Activated naive CD4-positive, alpha-beta T cell treated with anti-CD3 and anti-CD28 coated beads, Interleukin-2, amount 50 U/mL, for 24 hours (primary cell): Measurements from ENCODE around the gene GRID2.
"Not testable (repeated sequence)": the region's sequence is repeated elsewhere in the genome, so short reads cannot be mapped to it uniquely, and the experiment has no call there.

Experiments
- H3K27ac Mint-ChIP-seq: one replicate; pipeline ENCODE4 v1.8.0; 2021; ENCODE audit warnings: mild to moderate bottlenecking, mixed read lengths
- H3K27me3 Mint-ChIP-seq: one replicate; pipeline ENCODE4 v1.8.0; 2021; ENCODE audit warnings: mixed read lengths
- H3K36me3 Mint-ChIP-seq: one replicate; pipeline ENCODE4 v1.8.0; 2021; ENCODE audit warnings: mixed read lengths
- H3K4me1 Mint-ChIP-seq: one replicate; pipeline ENCODE4 v1.8.0; 2021; ENCODE audit warnings: mixed read lengths
- H3K4me3 Mint-ChIP-seq: one replicate; pipeline ENCODE4 v1.8.0; 2021; ENCODE audit warnings: mild to moderate bottlenecking, mixed read lengths
- H3K9me3 Mint-ChIP-seq: one replicate; pipeline ENCODE4 v1.8.0; 2021; ENCODE audit warnings: mixed read lengths

GRID2 gene

DNA sequence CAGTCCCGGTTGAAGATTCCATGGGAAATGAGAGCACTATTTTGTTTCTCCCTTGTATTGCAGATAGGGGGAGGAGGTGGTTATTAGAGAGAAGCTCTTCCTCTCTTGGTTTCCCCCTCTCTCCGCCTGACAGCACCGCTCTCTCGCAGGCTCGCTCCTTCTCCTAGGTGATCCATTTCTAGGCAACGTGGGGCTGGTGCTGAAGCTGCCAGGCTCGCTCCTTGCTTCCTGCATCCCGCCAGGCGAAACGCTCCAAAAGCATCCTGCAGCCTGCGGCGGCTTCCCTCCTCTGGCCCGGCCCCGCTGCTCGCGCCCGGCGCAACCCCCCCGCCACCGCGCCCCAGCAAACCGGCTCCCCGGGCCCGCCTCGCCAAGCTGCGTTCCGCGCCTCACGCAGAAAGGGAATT lies at the start of gene GRID2:
Gene GRID2 (plus strand): TSS at position 346 of the 407 bp plus-strand sequence.
- no peaks in the 10 kb centered on the region for H3K9me3 Mint-ChIP-seq
- H3K4me1 Mint-ChIP-seq: no peaks in the 10 kb centered on the region
- H3K4me3 Mint-ChIP-seq: no peak within 1 kb of the TSS
- no peak within 1 kb of the TSS for H3K27ac Mint-ChIP-seq
- no peaks in the 10 kb centered on the region for H3K36me3 Mint-ChIP-seq
- peaks cover 29% of the 10 kb centered on the region for H3K27me3 Mint-ChIP-seq

DNA sequence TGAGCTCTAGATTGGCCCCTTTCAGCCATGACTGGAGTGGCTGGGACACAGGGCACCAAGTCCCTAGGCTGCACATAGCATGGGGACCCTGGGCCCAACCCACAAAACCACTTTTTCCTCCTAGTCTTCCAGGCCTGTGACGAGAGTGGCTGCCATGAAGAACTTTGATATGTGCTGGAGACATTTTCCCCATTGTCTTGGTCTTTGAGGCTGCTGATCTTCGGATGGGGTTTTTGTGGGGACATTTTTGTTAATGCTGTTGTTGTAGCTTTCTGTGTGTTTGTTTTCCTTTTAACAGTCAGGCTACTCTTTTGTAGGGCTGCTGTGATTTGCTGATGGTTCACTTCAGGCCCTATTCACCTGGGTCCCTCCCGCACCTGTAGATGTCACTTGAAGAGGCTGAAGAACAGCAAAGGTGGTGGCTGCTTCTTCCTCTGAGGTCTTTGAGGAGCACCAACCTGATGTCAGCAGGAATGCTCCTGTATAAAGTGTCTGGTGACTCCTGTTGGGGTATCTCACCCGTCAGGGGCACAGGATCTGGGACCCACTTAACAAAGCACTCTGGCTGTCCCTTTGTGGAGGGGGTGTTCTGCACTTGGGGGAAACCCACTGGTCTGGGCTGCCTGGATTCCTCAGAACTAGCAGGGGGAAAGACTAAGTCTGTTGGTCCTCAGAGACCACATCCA lies 49.6 kb upstream of the GRID2 start:
- Mint-ChIP-seq H3K4me3 (no peak overlapping the region), H3K36me3 (no peaks in the 10 kb centered on the region)

DNA sequence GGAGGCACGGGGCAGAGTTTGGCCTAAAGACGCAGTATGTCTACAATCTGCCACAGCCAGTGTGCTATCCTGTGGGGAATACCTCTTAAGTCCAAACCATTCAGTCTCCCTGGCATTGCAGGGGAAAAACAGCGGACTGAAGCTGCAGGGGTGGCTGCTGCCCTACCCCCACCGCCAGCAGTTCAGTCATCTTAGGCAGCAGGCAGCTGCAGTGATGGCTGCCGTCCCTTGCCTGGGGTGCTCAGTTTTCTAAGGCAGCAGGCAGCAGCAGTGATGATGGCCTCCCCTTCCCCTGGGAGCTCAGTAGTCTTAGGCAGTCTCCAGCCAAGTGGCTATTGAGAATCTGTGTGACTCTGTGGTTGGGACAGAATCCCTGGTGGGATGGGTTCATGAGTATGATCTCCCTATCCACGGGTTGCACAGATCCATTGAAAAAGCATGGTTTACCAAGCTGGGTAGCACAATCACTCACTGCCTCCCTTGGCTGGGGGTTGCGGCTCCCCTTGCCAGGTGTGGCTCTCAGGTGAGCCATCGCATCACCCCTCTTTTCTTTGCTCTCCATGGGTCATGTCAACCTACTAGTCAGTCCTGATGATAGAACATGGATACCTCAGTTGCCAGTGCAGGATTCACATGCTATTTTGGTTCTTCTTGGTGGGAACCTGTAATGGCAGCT lies 48.9 kb upstream of the GRID2 start:
- H3K36me3 Mint-ChIP-seq: no peaks in the 10 kb centered on the region
- no peaks in the 10 kb centered on the region for H3K4me1 Mint-ChIP-seq
- H3K9me3 Mint-ChIP-seq: peaks cover 35% of the 10 kb centered on the region
- H3K4me3 Mint-ChIP-seq: no peak overlapping the region
- no peak overlapping the region for H3K27ac Mint-ChIP-seq
- H3K27me3 Mint-ChIP-seq: no peaks in the 10 kb centered on the region

More for the DNA sequence above, 49.6 kb upstream of the GRID2 start:
- peaks cover 35% of the 10 kb centered on the region for H3K9me3 Mint-ChIP-seq
- H3K4me1 Mint-ChIP-seq: no peaks in the 10 kb centered on the region
- H3K27me3 Mint-ChIP-seq: no peaks in the 10 kb centered on the region
- no peak overlapping the region for H3K27ac Mint-ChIP-seq

DNA sequence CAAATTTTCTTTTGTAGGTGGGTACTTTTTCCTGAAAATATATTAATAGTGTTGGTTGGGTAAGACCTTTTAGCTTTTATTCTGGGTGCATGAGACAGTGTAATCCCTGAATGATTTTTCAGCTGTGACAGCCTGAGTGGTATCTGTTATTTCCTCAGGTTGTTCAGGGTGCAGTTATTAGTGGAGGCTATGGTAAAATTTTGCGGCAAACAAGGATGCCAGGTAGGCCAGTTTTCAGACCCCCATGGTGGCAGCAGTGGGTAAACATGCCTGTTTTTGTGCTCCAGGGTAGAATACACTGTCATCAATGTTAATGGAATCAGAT lies 47.9 kb upstream of the GRID2 start:
- Mint-ChIP-seq H3K36me3 (no peaks in the 10 kb centered on the region), H3K4me1 (no peaks in the 10 kb centered on the region), H3K9me3 (peaks cover 29% of the 10 kb centered on the region), H3K4me3 (no peak overlapping the region), H3K27me3 (no peaks in the 10 kb centered on the region), H3K27ac (no peak overlapping the region)

DNA sequence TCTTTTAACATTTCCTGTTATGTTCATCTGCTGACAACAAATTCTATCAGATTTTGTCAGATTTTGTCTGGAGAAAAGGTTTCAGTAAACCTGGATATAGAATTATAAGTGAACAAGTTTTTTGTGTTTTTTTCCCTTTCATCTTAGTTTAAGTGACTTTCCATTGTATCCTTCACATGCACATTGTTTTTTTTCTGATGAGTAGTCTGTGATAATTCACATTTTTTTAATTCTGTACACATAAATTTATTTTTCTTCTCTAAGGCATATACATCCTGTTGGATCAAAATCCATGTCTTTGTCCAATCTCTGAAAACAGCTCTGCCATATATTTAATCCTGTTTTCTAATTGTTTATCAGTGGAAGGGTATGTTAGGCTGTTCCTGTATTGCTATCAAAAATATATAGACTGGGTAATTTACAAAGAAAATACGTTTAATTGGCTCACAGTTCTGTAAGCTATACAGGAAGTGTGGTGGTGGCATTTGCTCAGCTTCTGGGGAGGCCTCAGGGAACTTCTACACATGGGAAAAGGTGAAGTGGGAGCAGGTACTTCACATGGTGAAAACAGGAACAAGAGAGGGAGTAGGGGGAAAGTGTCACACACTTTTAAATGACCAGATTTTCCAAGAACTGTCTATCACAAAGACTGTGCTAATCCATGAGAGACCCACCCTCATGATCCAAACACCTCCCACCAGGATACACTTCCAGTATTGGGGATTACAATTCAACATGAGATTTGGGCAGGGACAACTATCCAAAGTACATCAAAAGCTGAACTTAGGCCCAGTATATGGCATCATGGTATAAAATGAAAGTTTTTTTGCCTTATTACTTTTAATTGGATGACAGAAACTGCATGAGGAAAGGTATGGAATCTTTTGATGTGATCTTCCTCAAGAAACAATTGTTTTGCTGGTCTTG lies 45.6 kb upstream of the GRID2 start:
- H3K36me3 Mint-ChIP-seq: no peaks in the 10 kb centered on the region
- H3K9me3 Mint-ChIP-seq: peaks cover 15% of the 10 kb centered on the region
- H3K27me3 Mint-ChIP-seq: no peaks in the 10 kb centered on the region
- no peaks in the 10 kb centered on the region for H3K4me1 Mint-ChIP-seq
- H3K4me3 Mint-ChIP-seq: no peak overlapping the region
- H3K27ac Mint-ChIP-seq: no peak overlapping the region

DNA sequence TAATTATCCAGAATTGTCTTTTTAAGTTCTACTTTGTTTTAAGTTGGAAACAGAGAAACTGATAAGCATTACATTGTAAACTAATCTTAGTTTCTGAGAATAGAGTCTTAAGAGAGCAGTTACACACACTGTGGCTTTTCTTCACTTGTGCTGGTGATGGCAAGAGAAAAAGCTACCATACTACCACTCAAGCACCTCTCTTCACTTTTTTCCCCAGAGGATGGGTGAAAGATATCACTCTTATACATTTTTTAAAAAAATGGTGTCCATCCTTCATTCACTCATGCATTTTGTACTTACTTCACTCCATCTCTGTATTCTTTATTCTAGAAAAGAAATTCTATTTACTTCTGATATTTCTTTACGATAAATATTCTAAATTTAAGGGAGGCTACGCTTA lies 42.5 kb upstream of the GRID2 start:
- no peak overlapping the region for H3K27ac Mint-ChIP-seq
- H3K9me3 Mint-ChIP-seq: peaks cover 5% of the 10 kb centered on the region
- H3K27me3 Mint-ChIP-seq: no peaks in the 10 kb centered on the region
- H3K36me3 Mint-ChIP-seq: no peaks in the 10 kb centered on the region
- H3K4me3 Mint-ChIP-seq: no peak overlapping the region
- no peaks in the 10 kb centered on the region for H3K4me1 Mint-ChIP-seq

DNA sequence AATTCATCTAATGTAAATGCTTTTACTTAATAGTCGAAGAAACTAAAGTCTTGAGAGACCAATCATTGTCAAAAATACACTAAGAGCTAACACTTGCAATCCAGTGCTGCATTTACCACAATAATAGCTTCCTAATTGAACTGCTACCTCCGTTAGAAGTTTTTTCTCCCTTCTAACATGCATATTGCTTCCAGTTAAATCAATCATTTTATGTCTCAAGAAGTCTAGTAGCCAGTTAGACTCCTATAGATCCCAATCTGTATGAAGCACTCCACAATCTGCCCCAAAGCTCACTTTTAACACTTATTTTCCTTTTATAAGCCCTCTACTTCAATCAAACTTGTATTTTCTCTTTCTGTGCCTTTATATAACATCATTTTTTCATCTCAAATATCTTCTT lies 41.4 kb upstream of the GRID2 start:
- Mint-ChIP-seq H3K36me3 (no peaks in the 10 kb centered on the region), H3K27me3 (no peaks in the 10 kb centered on the region), H3K27ac (no peak overlapping the region), H3K4me3 (no peak overlapping the region), H3K9me3 (peaks cover under 1% of the 10 kb centered on the region), H3K4me1 (no peaks in the 10 kb centered on the region)

DNA sequence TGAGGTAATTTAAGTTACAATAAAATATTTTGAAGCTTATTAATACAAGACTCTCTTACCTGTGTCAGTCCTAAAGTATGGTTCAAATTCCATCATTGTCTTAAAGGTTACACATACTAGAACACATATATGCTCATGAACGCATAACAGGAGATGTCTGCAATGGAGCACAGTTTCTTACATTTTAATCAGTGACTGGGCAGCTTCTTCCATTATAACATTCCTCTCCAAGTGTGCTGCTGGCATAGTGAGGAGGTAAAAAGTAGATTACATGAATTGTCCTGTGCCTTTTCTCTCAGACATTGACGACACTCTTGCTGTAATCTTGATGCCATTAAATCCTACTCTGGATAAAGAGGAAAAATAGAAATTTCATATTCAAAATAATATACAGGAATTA lies 40.8 kb upstream of the GRID2 start:
- Mint-ChIP-seq H3K4me1 (no peaks in the 10 kb centered on the region), H3K27me3 (no peaks in the 10 kb centered on the region), H3K4me3 (no peak overlapping the region), H3K9me3 (no peaks in the 10 kb centered on the region), H3K36me3 (no peaks in the 10 kb centered on the region), H3K27ac (no peak overlapping the region)

DNA sequence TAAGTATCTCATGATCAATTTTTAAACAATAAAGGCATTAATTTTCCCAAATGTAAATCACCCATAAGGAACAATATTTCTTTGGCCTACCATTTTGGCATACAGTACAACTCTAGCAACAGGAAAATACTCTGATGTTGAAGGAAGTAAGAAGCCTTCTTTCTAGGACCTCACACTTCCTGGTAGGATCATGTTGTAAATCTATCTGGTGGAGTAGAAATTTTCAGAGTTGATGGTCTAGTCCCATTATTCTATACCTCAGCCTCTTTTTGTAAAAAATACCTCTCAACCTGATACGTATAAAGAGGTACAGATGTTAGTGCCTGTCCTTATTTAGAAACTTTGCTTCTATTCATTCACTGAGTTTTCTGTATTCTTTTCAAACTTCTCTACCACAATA lies 40.2 kb upstream of the GRID2 start:
- Mint-ChIP-seq H3K27ac (no peak overlapping the region), H3K36me3 (no peaks in the 10 kb centered on the region), H3K4me1 (no peaks in the 10 kb centered on the region), H3K9me3 (no peaks in the 10 kb centered on the region), H3K4me3 (no peak overlapping the region), H3K27me3 (no peaks in the 10 kb centered on the region)

DNA sequence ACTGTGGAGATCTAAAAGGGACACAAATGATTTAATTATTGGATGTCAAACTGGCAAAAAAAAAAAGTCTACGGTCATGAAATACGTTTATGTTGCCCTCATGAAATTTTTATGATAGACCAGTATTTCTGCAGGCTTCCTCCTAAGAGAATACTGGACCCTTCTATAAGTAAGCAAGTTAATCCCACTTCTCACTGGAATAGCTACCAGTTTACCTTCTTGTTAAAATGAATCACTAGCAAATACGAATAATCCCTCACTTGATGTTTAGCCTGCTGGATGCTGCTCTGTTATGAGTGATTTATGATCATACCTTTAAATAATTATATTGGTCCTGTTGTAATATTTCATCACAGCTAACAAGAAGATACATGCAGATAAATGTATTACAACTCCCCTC lies 39.6 kb upstream of the GRID2 start:
- Mint-ChIP-seq H3K4me3 (no peak overlapping the region), H3K9me3 (no peaks in the 10 kb centered on the region), H3K27me3 (no peaks in the 10 kb centered on the region), H3K27ac (no peak overlapping the region), H3K36me3 (no peaks in the 10 kb centered on the region), H3K4me1 (no peaks in the 10 kb centered on the region)

DNA sequence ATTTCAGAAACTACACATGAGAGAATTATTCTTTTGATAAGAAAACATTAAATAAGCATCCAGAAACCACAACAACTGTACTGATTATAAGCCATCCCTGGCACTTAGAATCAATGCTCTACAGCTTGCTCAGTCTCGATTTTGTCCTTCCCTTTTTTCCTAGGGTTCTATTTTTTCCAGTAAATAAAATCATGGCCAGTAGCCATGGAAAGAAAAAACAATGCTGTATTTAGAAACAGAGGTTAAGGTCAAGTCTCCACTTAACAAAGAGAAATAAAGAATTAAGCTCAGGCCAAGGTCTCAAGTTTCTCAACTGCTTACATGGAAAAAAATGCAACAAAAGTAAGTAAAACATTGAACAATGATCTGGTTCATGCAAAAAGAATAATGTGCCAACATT lies 38.7 kb upstream of the GRID2 start:
- Mint-ChIP-seq H3K36me3 (no peaks in the 10 kb centered on the region), H3K9me3 (peaks cover under 1% of the 10 kb centered on the region), H3K4me3 (no peak overlapping the region), H3K27me3 (no peaks in the 10 kb centered on the region), H3K4me1 (no peaks in the 10 kb centered on the region), H3K27ac (no peak overlapping the region)

DNA sequence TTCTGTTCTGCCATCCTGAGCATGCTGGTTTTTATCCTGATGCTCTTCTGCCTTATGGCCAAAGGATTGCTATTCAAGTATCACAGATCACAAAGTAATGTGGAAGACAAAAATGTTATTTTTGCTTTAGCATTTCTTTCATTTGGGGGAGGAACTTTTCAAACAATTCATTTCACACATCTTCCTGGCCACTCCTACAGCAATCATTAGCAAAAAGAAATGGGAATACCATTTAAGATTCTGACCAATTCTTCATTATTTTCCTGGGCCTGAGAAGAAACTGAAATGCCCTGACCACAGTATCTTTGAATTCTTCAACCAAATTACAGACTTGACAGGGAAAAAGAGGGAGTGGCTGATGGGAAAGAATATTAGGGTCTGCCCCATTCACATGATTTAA lies 38.0 kb upstream of the GRID2 start:
- no peak overlapping the region for H3K27ac Mint-ChIP-seq
- H3K36me3 Mint-ChIP-seq: no peaks in the 10 kb centered on the region
- H3K4me3 Mint-ChIP-seq: no peak overlapping the region
- no peaks in the 10 kb centered on the region for H3K4me1 Mint-ChIP-seq
- no peaks in the 10 kb centered on the region for H3K27me3 Mint-ChIP-seq
- peaks cover 7% of the 10 kb centered on the region for H3K9me3 Mint-ChIP-seq

DNA sequence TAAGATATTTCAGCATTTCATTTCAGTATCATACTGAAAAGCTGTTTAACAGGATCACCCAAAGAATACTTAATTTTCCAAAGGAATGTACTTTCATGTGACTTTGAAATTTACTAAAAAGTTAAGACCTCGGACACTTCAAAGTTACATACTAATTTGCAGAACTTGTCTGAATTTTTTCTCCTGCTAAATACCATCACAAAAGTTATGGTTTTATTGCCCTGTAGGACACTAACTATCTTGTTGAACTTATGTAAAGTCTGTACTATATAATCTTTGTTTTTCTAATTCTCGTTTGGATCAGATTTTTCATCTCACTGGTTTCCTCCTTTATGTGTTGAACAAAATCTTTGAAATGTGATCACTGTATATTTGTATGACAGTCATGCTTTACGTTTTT lies 37.2 kb upstream of the GRID2 start:
- H3K27me3 Mint-ChIP-seq: no peaks in the 10 kb centered on the region

DNA sequence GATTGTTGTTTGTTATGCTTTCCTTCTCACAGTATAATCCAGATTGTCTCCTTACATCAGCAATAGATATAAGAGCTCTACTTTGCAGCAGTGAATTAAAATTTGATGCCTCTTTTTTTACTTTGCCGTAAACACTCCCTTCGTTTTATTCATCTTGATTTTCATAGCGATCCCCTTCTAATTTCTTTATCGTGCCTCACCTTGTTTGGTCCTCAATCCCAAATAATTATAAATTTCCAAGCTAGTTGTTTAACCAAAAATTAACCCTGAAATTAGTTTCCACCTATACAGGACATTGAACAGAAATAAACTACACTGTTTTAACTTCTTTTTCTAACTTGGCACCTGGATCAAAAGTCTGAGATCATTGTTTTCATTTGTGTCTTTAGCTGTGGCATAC lies 35.1 kb upstream of the GRID2 start:
- Mint-ChIP-seq H3K27me3 (no peaks in the 10 kb centered on the region), H3K27ac (no peak overlapping the region), H3K36me3 (no peaks in the 10 kb centered on the region), H3K9me3 (peaks cover 7% of the 10 kb centered on the region), H3K4me1 (no peaks in the 10 kb centered on the region), H3K4me3 (no peak overlapping the region)

More for the DNA sequence above, 37.2 kb upstream of the GRID2 start:
- H3K36me3 Mint-ChIP-seq: no peaks in the 10 kb centered on the region
- no peak overlapping the region for H3K27ac Mint-ChIP-seq
- H3K9me3 Mint-ChIP-seq: peaks cover 7% of the 10 kb centered on the region
- no peak overlapping the region for H3K4me3 Mint-ChIP-seq
- no peaks in the 10 kb centered on the region for H3K4me1 Mint-ChIP-seq

DNA sequence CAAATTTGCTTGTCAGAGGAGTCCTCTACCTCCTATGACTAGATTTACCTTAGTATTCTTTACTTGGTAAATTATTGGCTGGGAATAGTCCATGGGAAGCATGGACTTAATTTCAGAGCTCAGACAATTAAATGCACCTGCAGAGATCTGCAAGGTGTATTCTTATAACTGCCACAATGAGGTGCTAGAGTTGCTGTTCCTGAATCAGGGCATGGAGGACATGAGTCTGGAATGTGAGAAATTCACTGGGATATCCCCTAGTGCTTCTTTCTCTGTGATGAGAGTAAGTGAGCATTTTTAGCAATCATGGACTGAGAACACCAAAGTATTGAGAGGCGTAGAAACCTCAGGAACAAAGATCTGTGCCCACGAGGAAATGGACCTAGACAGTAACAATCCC lies 32.9 kb upstream of the GRID2 start:
- H3K27ac Mint-ChIP-seq: no peak overlapping the region
- no peaks in the 10 kb centered on the region for H3K4me1 Mint-ChIP-seq
- H3K4me3 Mint-ChIP-seq: no peak overlapping the region
- peaks cover 7% of the 10 kb centered on the region for H3K9me3 Mint-ChIP-seq
- H3K36me3 Mint-ChIP-seq: no peaks in the 10 kb centered on the region
- H3K27me3 Mint-ChIP-seq: no peaks in the 10 kb centered on the region

DNA sequence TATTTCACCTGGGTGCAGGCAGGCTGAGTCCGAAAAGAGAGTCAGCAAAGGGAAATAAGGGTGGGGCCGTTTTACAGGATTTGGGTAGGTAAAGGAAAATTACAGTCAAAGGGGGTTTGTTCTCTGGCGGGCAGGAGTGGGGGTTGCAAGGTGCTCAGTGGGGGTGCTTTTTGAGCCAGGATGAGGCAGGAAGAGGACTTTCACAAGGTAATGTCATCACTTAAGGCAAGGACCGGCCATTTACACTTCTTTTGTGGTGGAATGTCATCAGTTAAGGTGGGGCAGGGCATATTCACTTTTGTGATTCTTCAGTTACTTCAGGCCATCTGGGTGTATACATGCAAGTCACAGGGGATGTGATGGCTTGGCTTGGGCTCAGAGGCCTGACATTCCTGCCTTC lies 32.2 kb upstream of the GRID2 start:
- H3K4me3 Mint-ChIP-seq, H3K27ac Mint-ChIP-seq, H3K27me3 Mint-ChIP-seq, H3K4me1 Mint-ChIP-seq, H3K9me3 Mint-ChIP-seq, H3K36me3 Mint-ChIP-seq: not testable (repeated sequence)
